Measurements from ENCODE around the gene RAB10. TPM values are rescaled to one million over a fixed set of nuclear protein-coding genes. Genes with fewer than 3 reads are reported as not detected.
"Not testable (repeated sequence)": the region's sequence is repeated elsewhere in the genome, so short reads cannot be mapped to it uniquely, and the experiment has no call there.

RAB10 gene
- total RNA-seq, 4 donors from 2014 or later, result 91.9 to 117 (median 103) TPM

DNA sequence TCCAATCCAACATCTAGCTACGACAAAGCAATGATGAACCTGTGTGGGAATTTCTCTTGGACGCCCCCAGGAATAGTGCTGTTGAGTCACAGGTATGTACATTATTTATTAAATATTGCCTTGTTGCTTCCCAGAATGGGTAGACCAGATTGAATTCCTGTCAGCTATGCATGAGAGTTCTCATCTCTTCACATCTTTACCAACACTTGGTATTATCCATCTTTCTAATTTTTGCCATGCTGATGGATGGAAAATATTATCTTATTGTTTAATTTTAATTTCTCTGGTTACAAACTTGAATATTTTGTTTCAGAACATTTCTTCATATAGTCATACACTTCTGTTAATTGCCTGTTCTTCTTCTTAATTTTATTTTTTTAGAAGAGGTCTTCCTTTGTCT, 9.6 kb upstream of the RAB10 start:
- WGBS, 2 donors (ENCODE audit: low coverage in 1 of 2), result 95 to 100% methylated on average over 1 to 2 of the region's 2 CpGs

DNA sequence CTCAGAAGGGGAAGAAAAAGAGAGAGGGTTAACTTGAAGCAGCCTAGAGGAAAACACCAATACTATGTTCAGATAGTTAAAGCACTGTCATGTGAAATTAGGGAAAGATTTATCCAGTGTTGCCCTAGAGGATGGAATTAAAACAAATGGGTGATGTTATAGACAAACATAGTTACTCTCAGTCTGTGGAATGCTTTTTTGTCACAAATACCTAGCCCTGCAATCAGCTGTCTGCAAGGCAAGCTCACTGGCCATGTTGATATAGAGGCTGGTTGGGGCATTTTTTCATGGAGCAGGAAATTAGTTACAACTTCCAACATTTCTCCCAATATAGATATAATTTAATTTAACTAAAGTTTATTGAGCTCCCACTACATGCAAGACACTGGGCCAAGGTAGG, 8.4 kb upstream of the RAB10 start:
- H3K27ac ChIP-seq, result no peak overlapping the region
- no peak for TF ChIP-seq POLR2A (IDR thresholded peaks at IDR 0.05)
- TF ChIP-seq, protein P1, sequence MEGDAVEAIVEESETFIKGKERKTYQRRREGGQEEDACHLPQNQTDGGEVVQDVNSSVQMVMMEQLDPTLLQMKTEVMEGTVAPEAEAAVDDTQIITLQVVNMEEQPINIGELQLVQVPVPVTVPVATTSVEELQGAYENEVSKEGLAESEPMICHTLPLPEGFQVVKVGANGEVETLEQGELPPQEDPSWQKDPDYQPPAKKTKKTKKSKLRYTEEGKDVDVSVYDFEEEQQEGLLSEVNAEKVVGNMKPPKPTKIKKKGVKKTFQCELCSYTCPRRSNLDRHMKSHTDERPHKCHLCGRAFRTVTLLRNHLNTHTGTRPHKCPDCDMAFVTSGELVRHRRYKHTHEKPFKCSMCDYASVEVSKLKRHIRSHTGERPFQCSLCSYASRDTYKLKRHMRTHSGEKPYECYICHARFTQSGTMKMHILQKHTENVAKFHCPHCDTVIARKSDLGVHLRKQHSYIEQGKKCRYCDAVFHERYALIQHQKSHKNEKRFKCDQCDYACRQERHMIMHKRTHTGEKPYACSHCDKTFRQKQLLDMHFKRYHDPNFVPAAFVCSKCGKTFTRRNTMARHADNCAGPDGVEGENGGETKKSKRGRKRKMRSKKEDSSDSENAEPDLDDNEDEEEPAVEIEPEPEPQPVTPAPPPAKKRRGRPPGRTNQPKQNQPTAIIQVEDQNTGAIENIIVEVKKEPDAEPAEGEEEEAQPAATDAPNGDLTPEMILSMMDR (IDR thresholded peaks at IDR 0.05), result no peak
- TF ChIP-seq EP300 (IDR thresholded peaks at IDR 0.05), result no peak
- no peak for TF ChIP-seq POLR2AphosphoS5 (IDR thresholded peaks at IDR 0.05)
- no peaks in the 10 kb centered on the region for H3K4me1 ChIP-seq
- H3K9me3 ChIP-seq, result no peaks in the 10 kb centered on the region
- ATAC-seq, result no peak
- no peak overlapping the region for H3K4me3 ChIP-seq
- no peaks in the 10 kb centered on the region for H3K27me3 ChIP-seq
- H3K36me3 ChIP-seq, result no peaks in the 10 kb centered on the region

More for the DNA sequence above, 9.6 kb upstream of the RAB10 start:
- Histone ChIP-seq H3K27ac (no peak overlapping the region), H3K4me1 (no peaks in the 10 kb centered on the region), H3K27me3 (no peaks in the 10 kb centered on the region), H3K9me3 (no peaks in the 10 kb centered on the region), H3K36me3 (no peaks in the 10 kb centered on the region), H3K4me3 (no peak overlapping the region)
- TF ChIP-seq POLR2A (IDR thresholded peaks at IDR 0.05) (no peak), EP300 (IDR thresholded peaks at IDR 0.05) (no peak)
- TF ChIP-seq, protein P1 (IDR thresholded peaks at IDR 0.05), result no peak
- ATAC-seq, result no peak

DNA sequence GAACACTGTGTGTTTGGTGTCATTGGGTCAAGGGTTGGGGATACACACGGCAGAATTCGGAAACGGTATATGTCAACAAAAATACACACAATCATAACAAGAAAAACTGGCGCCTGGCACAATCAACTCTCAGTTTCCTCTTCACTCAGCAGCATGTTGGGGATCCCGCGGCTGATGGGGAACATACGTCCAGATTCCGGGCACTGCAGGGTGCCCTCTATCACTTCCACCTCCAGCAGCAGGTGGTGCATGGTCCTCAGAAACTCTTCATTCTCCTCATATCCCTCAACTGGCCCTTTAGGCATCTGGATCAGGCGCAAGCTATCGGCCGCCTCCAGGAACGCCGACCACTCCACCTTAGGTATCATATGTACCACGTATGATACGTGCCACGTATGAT, 5.8 kb upstream of the RAB10 start:
- not testable (repeated sequence) for H3K36me3 ChIP-seq, H3K4me1 ChIP-seq, H3K4me3 ChIP-seq, ATAC-seq, H3K27ac ChIP-seq, H3K9me3 ChIP-seq, H3K27me3 ChIP-seq
- WGBS, 2 donors (ENCODE audit: low coverage in 1 of 2), result 76 to 87% methylated on average over 8 to 15 of the region's 16 CpGs

DNA sequence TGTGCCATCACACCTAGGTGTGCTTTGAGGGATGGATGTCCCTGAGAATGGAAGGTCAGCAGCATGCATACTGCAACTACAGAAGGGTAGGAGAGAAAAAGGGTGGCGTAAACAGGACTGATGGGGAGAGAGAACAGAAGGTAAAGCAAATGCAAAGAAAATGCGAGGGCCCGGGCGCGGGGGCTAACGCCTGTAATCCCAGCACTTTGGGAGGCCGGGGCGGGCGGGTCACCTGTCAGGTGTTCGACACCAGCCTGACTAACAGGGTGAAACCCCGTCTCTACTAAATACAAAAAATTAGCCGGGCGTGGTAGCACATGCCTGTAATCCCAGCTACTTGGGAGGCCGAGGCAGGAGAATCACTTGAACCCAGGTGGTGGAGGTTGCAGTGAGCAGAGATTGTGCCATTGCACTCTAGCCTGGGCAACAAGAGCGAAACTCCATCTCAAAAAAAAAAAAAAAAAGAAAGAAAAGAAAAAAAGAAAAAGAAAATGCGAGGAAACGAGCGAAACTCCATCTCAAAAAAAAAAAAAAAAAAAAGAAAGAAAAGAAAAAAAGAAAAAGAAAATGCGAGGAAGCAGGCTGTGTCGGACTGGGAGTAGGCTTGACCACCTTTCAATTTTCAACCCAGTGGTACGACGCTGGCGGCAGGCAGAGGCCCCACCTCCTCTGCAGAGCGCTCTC, 1.2 kb upstream of the RAB10 start:
- not testable (repeated sequence) for H3K27me3 ChIP-seq, H3K36me3 ChIP-seq, H3K9me3 ChIP-seq
- H3K4me3 ChIP-seq, result peak overlapping the region; percentile 82 to 97
- ATAC-seq, result peak; percentile 30
- peaks cover 2 to 29% (median 19%) of the 10 kb centered on the region in 3 donors for H3K4me1 ChIP-seq
- 25 to 40% methylated on average over 13 to 16 of the region's 24 CpGs for WGBS, 2 donors (ENCODE audit: low coverage in 1 of 2)
- H3K27ac ChIP-seq, result peak overlapping the region; percentile 78 to 99 (median 98)

DNA sequence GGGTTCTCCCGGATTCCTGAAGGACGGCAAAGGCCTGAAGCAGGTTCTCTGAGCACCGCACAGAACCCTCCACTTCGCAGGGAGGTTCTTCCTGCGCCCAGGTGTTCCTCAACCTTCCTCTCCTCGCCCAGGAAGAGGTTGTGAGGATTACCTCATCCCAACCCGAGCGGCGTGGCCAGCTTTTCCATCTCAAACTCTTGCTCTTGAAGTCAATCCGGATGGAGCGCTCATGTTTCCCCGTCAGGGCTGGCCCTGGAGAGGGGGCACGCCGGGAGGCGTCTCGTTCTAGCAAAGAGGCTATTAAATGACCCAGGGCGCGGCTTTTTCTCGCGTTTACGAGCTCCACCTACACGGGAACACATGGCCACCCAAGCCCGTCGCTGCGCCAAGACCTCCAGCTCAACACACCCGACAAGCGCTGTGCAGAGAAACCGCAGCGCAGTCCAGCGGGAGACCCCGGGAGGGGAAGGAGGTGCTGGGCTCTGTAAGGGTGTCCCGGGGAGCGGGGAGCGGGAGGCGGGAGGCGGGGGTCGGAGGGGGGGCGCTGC, 540 bp upstream of the RAB10 start:
- WGBS, 2 donors (ENCODE audit: low coverage in 1 of 2), result 0% methylated on average over 2 of the region's 38 CpGs; no CpG with 5 or more reads in 1 of the 2 donors
- H3K4me3 ChIP-seq, result peak overlapping the region; percentile 82 to 97
- peak overlapping the region; percentile 78 to 99 (median 98) for H3K27ac ChIP-seq
- TF ChIP-seq, protein P1 (IDR thresholded peaks at IDR 0.05), result no peak
- TF ChIP-seq EP300 (IDR thresholded peaks at IDR 0.05) (no peak), POLR2A (IDR thresholded peaks at IDR 0.05) (no peak), POLR2AphosphoS5 (IDR thresholded peaks at IDR 0.05) (no peak)
- ATAC-seq, result peak; percentile 59
- no peaks in the 10 kb centered on the region for H3K36me3 ChIP-seq
- H3K9me3 ChIP-seq, result no peaks in the 10 kb centered on the region
- no peaks in the 10 kb centered on the region for H3K27me3 ChIP-seq
- peaks cover 2 to 35% (median 20%) of the 10 kb centered on the region in 3 donors for H3K4me1 ChIP-seq

DNA sequence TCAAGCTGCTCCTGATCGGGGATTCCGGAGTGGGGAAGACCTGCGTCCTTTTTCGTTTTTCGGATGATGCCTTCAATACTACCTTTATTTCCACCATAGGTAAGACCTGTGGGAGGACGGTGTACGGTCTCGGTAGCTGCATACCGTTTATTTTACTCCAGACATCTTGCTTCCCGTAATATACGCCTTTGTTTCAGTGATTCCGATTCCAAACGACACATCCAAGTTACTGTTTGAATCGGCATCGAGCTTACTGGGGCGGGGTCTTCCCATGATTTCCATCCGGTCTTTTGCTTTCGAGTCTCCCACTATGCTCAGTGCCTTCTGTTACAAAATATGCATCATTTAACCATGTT, 731 bp downstream of the RAB10 start:
- TF ChIP-seq, protein P1 (IDR thresholded peaks at IDR 0.05), result no peak
- TF ChIP-seq EP300 (IDR thresholded peaks at IDR 0.05), result no peak
- no peak for ATAC-seq
- WGBS, 2 donors (ENCODE audit: low coverage in 1 of 2), result 0 to 2% methylated on average over 16 to 18 of the region's 18 CpGs

More for the DNA sequence above, 731 bp downstream of the RAB10 start:
- peak overlapping the region; percentile 82 to 97 for H3K4me3 ChIP-seq
- H3K36me3 ChIP-seq, result peaks cover 0 to 2% of the 10 kb centered on the region in 2 donors
- H3K27ac ChIP-seq, result peak overlapping the region; percentile 84 to 99 (median 98)
- no peaks in the 10 kb centered on the region for H3K9me3 ChIP-seq
- H3K27me3 ChIP-seq, result no peaks in the 10 kb centered on the region
- peaks cover 2 to 46% (median 20%) of the 10 kb centered on the region in 3 donors for H3K4me1 ChIP-seq
